Measurements from ENCODE around the gene BFSP1. TPM values are rescaled to one million over a fixed set of nuclear protein-coding genes. Genes with fewer than 3 reads are reported as not detected.
A peak's percentile ranks its signal among the peaks of the same experiment; 100 is the strongest.

The BFSP1 gene
- total RNA-seq, 1 donor from 2014 or later: 7.5 TPM

GRCh38 chr20:17499041-17499440 lies 32.1 kb downstream of the BFSP1 start:
- DNase-seq (ENCODE audit: low read depth): peak; percentile 10

- DNase-seq (ENCODE audit: low read depth): no peak
These were observed 32.5 kb downstream of the BFSP1 start for GRCh38 chr20:17498641-17499040.

GRCh38 chr20:17497821-17498580 lies 33.2 kb downstream of the BFSP1 start:
- peak; percentile 9 for DNase-seq (ENCODE audit: low read depth)

GRCh38 chr20:17495826-17496225 lies 35.4 kb downstream of the BFSP1 start:
- DNase-seq (ENCODE audit: low read depth): no peak

- DNase-seq (ENCODE audit: low read depth): no peak
These were observed 37.0 kb downstream of the BFSP1 start for GRCh38 chr20:17494201-17494600.

- no peak for DNase-seq (ENCODE audit: low read depth)
These were observed 38.0 kb downstream of the BFSP1 start for GRCh38 chr20:17493173-17493572.

DNA sequence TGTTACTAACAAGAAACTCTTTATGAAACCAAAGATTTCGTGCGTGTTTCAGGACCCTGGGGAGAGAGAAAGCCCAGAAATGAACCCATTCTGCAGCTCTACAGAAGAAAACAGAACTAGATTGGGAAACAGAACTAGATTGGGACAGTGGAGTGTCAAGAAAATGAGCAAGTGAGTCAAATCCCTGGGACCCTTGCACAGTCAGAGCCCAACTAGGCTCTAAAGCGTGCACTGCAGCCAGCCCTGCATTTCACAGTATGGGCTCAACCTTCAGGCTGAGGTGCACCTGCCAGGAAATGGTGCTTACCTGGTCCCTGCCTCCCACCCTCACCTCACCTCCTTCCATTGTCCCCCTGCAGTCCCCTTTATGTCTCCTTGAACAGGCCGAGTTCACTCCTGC lies 39.7 kb downstream of the BFSP1 start:
- no peak for DNase-seq (ENCODE audit: low read depth)

- no peak for DNase-seq (ENCODE audit: low read depth)
These were observed 40.1 kb downstream of the BFSP1 start for GRCh38 chr20:17491041-17491440.

GRCh38 chr20:17490501-17490900 lies 40.7 kb downstream of the BFSP1 start:
- no peak for DNase-seq (ENCODE audit: low read depth)

DNA sequence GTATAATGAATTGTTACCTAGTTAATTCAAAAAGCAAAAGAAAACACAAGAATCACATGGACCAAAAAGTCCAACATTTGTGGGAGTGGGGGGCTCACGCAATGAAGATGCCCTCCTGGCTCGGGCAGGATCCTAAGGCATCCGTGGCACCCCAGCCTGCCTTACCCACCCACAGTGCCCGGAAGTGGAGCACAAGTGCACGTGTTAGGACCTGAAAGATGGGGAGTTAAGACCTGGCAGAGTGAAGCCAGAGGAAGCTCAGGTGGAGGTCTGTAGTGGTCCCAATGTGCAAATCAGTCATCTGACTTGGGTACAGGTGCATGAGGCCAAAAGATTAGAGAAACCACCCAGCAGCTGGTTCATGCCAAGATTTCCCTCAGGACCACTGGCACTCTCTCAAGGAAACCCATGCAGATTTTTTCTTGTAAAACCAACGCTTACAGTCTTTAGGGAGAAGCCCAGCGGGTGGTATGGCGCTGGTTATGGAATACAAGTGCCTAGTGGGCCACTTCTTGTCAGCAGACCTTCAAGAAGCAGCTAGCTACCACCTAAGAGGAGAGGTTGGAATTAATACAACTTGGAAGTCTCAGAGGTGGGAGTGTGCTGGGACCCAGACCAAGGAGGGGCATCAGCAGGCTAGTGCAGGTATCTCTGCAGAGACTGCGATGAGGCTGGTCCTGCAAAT lies 42.1 kb downstream of the BFSP1 start:
- no peak for DNase-seq (ENCODE audit: low read depth)

- no peak for DNase-seq (ENCODE audit: low read depth)
These were observed 46.2 kb downstream of the BFSP1 start for GRCh38 chr20:17485017-17485416.

- no peak for DNase-seq (ENCODE audit: low read depth)
These were observed 48.6 kb downstream of the BFSP1 start for GRCh38 chr20:17482536-17482935.

GRCh38 chr20:17481661-17482060 lies 49.5 kb downstream of the BFSP1 start:
- no peak for DNase-seq (ENCODE audit: low read depth)

- DNase-seq (ENCODE audit: low read depth): no peak
These were observed 50.5 kb downstream of the BFSP1 start for GRCh38 chr20:17480696-17481095.

GRCh38 chr20:17479063-17479657 lies 52.0 kb downstream of the BFSP1 start:
- no peak for DNase-seq (ENCODE audit: low read depth)

GRCh38 chr20:17473659-17474058 lies 57.5 kb downstream of the BFSP1 start:
- no peak for DNase-seq (ENCODE audit: low read depth)

DNA sequence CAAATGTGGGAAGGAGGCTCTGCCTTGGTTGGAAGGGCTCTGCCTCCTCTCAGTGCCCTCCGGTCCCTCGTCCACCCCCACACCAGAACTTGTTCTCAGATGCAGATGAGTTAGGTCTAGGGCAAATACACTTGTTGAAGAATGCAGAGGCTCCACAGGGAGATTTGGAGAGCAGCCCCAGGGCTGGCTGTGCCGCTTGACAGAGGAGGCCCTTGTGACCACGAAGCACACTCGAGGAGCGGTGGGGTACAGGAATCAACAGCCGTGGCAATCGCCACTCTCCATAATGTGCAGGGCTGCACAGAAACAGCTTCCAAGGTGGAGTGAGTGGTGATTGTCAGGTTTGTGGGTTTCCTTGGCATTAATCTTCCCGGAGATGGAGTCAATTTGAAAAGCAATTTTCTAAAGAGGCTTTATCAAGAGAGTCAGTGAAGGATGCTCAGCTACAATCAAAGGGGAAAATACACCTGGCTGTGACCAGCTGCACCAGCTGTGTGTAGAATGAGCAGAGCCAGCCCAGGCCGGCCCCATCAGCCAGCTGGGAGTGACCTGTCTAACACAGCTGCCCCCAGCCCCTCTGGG lies 59.5 kb downstream of the BFSP1 start:
- DNase-seq (ENCODE audit: low read depth): no peak

DNA sequence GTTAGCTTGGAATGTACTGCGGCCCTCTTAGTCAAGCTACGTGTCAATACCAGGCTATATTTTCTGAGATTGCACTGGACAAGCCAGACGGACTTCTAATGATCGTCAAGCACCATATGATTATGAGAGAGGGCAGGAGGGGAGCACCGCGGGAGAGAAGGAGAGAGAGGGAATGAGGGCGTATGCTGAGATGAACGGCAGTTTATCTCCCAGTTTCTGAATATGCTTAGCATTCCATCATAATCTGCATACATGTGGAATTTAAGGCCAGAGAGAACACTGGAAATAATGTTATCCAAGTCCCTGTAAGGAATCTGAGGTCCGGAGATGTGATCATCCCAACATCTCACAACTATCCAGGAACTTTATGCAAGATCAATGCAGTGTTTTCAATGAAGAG lies 60.2 kb downstream of the BFSP1 start:
- no peak for DNase-seq (ENCODE audit: low read depth)

- DNase-seq (ENCODE audit: low read depth): no peak
These were observed 60.7 kb downstream of the BFSP1 start for GRCh38 chr20:17470521-17470920.

GRCh38 chr20:17469246-17470030 lies 61.7 kb downstream of the BFSP1 start:
- DNase-seq (ENCODE audit: low read depth): no peak

GRCh38 chr20:17468073-17468840 lies 62.9 kb downstream of the BFSP1 start:
- DNase-seq (ENCODE audit: low read depth): no peak
